Dedifferentiated amniotic fluid mesenchymal stem cell (primary cell): Measurements from ENCODE around the gene PURB.
A peak's percentile ranks its signal among the peaks of the same experiment; 100 is the strongest.
"Not testable (repeated sequence)": the region's sequence is repeated elsewhere in the genome, so short reads cannot be mapped to it uniquely, and the experiment has no call there.

Source experiments
- DNase-seq: peaks from one replicate; pipeline ENCODE4 v3.0.0-alpha.2; 2016; ENCODE audit errors: extremely low spot score

The PURB gene

GRCh38 chr7:44891791-44892190 lies 6.5 kb upstream of the PURB start:
- DNase-seq: no peak

- DNase-seq: no peak
Measured at GRCh38 chr7:44891372-44891771, 6.0 kb upstream of the PURB start.

- DNase-seq: no peak
Measured at GRCh38 chr7:44889086-44889781, 3.9 kb upstream of the PURB start.

GRCh38 chr7:44887293-44887692 lies 2.0 kb upstream of the PURB start:
- DNase-seq: no peak

GRCh38 chr7:44884621-44885393 lies 523 bp downstream of the PURB start:
- peak; percentile 49 for DNase-seq

GRCh38 chr7:44883961-44884620 lies 1.2 kb downstream of the PURB start:
- no peak for DNase-seq

- no peak for DNase-seq
Measured at GRCh38 chr7:44882899-44883298, 2.4 kb downstream of the PURB start.

- no peak for DNase-seq
Measured at GRCh38 chr7:44881610-44882009, 3.7 kb downstream of the PURB start.

GRCh38 chr7:44881066-44881600 lies 4.2 kb downstream of the PURB start:
- no peak for DNase-seq

- DNase-seq: no peak
Measured at GRCh38 chr7:44880317-44881018, 4.9 kb downstream of the PURB start.

- DNase-seq: no peak
Measured at GRCh38 chr7:44876393-44876792, 8.9 kb downstream of the PURB start.

GRCh38 chr7:44875241-44875640 lies 10.1 kb downstream of the PURB start:
- no peak for DNase-seq

- no peak for DNase-seq
Measured at GRCh38 chr7:44872787-44873186, 12.5 kb downstream of the PURB start.

GRCh38 chr7:44871918-44872317 lies 13.4 kb downstream of the PURB start:
- not testable (repeated sequence) for DNase-seq

GRCh38 chr7:44870780-44871179 lies 14.6 kb downstream of the PURB start:
- not testable (repeated sequence) for DNase-seq

- DNase-seq: not testable (repeated sequence)
Measured at GRCh38 chr7:44870336-44870735, 15.0 kb downstream of the PURB start.

GRCh38 chr7:44867073-44867995 lies 18.0 kb downstream of the PURB start:
- DNase-seq: peak; percentile 79

GRCh38 chr7:44861949-44862348 lies 23.4 kb downstream of the PURB start:
- DNase-seq: not testable (repeated sequence)

GRCh38 chr7:44858161-44858560 lies 27.2 kb downstream of the PURB start:
- no peak for DNase-seq

GRCh38 chr7:44854644-44855364 lies 30.5 kb downstream of the PURB start:
- no peak for DNase-seq
